UCSD-AML1 (cell line): ENCODE data around the gene PRKCE.

Experiments
- DNase-seq: peaks from one replicate; lab custom pipeline; 2025; ENCODE audit not compliant: unreplicated experiment; lab: John Stamatoyannopoulos, UW

The PRKCE gene

DNA sequence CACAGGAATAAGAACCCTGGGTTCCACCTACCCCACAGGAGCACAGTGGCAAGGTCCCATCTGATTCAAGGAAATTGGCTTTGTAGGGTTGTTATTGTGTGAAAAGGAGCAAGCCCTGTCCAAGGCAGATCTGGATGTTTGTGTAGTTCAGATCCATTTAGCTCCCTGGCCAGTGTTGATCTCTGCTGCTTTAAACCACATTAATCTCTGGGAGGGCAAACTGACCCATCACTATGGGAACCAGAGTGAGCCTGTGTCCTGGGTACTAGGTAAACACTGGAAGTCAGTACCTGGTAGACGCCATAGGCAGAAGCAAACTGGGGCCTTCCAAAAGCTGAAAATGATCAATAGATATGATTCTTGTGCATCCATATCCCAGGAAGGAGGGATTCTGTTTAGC, 374.2 kb downstream of the PRKCE start:
- no peak for DNase-seq

DNA sequence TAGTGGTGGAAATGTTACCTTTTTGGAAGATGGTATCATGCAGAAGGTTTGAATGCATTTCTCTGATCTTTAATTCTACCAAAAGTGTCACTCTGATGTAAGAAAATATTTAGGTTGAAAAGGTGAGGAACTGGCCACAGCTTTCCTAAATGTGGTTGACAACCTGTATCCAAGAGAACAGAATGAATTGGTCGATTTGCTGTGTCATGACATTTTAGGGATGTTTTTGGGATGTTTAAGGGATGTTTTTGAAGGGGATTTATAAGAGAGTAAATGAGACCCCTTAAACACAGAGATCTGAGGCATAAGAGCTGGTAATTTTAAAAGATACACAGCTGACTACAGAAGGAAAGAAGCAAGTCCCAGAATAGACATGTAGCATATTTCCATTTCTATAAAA, 375.0 kb downstream of the PRKCE start:
- DNase-seq, result no peak

DNA sequence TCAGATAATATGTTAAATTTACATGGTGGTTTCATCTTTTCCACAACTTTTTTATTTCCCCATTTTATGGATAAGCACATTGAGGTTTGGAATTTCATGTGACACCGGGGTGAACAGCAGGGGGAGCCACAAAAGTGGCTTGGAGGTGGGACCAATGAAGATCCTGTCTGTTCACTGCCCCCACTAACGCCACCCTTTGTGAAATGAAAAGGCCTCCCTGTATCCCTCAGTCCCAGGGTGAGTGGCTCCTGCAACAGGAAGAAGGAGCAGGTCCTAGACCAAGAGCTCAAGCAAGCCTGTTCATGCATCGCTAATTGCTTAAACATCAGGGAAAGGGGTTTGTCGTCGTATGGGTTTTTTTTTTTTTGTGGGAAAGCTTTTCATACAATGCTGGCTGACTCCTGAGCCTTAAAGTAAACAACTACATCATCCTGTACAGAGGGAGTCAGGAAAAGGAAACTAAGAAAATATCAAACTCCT, 377.9 kb downstream of the PRKCE start:
- no peak for DNase-seq

DNA sequence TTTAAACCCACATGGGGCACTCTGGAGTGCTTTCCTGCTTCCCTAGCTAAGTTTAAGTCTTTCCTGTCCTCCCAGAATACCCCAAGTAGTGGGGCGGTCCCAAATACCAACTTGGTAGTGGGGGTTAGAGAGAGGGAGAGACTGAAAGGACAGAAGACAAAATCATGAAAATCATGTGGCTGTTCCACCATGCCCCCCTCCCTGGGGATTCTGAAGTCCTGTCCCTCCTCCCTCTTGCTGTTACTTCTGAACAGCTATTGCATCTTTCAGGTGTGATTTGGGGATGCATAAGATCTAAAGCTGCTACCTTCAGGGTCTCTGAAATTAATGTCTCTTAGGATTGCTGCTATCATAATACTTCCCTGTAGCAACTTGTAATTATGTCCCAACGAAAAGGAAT, 378.9 kb downstream of the PRKCE start:
- DNase-seq, result no peak

DNA sequence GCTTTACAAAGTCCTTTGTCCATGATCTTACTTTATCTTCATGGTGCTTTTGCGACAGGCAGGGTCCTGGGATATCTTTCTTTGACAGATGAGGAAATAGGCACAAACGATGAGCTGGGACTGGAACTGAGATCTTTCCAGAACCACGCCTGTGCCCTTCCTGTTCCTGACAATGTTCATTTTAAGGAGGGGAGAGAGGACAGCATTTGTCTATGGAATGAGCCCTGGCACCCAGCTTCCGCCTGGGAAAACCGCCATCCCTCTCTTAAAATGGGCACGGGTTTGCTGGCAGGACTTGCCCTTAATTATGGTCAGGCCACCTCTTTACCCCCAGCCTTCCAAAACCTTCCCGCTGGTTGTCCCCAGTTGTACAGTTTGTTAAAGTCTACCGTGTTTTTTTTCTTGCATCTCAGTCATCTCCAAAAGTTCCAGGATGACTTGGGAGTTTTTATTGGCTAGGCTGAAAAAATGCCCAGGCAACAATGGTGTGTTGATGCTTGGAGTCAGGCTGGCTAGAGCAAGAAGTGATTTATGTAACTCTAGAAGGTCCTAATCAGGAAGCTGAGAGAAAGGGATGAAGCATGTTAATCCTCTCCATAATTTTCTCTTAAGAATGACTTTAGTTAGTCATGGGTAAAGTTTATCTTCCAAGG, 380.8 kb downstream of the PRKCE start:
- DNase-seq, result no peak

DNA sequence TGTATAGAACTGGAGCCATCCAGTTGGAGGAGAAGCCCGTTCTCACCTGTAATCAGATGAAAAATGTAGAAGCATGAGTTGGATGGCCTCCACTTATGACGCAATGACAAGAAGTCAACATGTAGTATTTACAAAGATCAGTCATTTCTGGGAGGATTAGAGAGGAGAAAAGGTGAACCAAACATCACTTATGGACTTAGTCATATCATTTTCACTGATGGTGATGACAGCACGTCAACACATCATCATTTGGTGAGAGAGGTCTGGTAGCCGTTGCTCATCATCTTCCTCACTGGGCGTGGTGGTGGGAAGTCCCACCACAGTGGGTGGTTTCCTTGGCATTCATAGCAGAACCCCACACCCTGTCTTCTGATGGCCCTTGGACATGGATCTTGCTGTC, 381.5 kb downstream of the PRKCE start:
- no peak for DNase-seq

DNA sequence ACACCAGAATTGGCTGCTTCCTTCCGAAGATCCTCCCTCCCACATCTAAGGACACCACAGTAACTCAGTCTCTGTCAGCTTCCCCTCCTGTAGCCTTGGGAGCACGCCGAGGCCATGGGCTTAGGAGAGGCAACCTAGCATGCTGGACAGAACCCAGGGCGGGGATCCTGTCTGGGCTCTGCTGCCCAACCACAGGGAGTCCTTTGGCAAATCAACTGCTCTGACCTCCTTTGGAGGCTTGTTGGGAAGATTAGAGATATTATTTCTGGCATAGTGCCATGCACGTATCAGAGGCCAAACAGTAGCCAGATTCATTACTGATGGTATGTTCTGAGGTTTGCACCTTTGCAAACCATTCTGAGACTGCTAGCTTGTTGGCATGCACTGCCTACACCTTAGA, 383.1 kb downstream of the PRKCE start:
- no peak for DNase-seq

DNA sequence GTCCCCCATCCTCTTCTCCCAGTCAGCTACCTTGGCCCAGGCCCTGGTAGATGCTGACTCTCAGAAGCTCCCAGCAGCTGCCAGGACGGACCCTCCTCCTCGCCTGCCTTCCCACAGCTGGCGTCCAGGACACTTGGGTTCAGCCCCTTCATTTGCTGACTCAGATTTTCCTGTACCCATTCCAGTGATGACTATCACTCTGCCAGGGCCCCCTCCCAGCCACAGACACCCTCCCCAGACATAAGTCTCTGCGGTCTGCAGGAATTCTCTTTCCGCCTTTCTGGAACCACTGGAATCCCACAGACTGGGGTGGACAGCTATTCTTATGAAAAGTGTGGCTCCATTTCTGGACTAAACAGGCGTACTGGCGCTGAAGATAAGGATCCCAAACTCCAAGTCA, 385.5 kb downstream of the PRKCE start:
- no peak for DNase-seq

DNA sequence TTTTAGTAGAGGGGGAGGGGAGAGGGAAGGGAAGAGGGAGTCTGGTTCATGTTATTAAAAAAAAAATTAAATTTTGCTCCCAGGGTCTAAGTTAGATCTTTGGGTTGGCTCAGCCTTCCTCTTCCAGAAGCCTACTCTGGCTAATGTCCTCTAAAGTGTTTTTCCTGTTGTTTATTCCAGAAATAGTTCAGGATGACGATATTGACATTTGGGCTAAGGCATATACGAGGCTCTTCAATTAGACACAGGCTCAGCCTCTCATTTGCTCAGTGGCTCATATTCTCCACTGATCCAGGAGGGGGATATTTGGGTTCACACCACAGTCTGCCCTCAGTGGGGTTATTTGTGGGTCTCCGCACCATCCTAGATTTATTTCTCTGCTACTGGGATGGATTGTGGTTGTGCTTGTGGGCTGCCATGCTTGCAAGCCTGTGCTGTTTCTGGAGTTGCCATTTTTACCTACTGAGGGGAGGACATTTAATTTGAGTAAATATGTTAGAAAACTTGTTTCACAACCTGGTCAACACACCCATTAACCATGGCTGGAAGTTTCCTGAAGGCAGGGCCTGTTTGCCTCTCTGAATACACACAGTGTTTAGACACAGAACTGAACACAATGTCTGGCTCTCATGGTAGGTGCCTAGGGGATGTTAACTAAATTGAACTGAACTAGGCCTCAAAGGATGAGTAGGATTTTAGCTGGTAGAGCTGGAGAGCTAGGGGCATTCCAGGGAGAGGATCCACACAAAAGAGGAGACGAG, 388.2 kb downstream of the PRKCE start:
- no peak for DNase-seq

DNA sequence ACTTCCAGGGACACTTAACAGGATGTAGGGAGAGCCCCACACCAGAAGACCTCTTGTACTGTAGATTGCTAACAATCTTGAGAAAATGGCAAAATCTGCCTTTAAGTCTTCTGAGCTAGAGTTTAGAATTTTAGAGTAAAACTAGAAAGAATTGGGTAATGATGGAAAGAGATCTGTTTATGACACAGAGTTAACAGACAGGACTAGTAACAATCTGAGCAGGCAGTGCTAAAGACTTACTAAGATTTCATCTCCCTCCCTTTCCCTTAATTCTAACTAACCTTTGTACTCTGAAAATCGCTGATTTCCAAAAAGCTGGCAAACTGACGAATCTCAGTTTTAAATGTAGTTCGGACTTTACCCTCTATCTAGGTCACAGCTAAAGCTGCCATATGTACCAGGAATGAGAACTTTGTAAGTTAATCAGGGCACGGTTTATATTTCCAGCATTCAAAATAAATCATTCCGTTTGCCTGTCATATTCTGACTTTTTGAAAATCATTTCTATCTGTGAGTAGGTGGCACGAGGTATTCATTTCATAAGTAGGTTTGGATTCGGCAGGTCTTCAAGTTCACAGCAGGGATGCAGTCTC, 389.2 kb downstream of the PRKCE start:
- no peak for DNase-seq

DNA sequence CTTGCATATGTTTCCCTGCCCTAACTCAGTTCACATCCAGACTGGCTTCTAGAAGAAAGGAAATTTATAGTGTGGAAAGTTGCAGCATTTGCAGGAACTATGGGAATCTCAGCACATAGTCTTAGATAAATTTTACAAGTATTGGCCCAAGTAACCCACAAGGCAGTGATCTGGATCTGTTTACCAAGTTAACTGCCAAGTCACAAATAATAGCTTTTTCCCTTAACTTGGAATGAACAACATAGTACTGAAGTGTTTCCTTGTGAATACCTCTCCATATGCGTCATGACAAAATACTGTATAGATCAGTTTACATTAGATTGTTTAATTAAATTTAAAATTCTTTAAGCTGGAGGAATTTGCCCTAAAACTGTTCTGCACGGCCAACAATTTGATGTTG, 390.0 kb downstream of the PRKCE start:
- no peak for DNase-seq

DNA sequence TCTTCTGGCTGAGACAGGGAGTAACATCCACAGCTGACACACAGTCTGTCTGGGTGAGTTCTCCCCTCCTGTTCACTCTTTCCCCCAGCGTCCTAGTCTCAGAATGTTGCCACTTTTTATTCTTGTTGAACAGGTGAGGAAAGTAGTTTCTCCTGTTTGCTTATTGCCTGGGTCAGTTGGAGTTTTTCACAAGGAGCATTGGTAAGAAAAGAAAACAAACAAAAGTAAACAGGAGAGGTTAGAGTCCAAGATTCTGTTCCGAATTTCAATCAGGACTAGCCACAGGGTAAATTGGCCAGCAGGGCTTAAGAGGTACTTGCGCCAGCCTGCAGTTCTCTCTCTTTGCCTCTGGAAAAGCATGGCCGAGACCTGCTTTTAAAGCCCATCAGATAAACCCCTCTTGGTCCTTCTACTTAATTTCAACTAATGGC, 390.7 kb downstream of the PRKCE start:
- no peak for DNase-seq

DNA sequence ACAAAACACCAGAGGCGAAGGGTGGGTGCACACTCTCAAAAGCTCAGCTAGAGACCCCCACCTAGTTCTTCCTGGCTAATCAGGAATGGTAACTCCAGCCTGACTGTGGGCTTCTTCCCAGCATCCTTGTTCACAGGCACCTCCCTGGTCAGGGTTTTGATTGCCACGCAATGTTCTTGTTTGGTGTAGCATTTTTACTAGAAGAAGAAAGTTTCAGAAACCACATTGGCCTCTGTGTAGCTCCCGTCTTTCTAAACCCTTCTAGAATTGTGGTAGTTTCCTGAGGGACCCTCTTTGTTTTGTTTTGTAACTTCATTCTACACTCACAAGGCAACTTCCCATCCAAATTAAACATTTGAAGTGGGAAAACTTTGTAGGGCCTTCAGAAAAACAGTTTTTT, 391.2 kb downstream of the PRKCE start:
- no peak for DNase-seq

DNA sequence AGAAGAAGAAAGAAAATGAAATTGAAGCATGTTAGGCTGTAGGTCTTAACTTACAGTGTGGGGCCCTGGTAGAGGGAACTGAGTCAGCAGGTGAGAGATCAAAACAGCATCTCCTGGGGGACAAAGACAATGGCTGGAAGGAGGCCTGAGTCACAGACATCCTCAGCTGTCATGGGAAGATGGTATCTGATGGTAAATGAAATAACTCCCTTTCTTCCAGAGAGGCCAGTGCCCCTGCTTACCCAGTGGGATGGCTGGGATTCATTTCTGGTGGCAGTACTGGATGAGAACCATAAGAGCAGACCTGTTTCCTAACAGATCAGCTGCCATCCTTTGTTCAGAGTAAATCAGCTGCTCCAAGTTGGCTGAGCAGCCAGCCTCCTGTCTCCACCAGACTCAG, 394.4 kb downstream of the PRKCE start:
- no peak for DNase-seq

DNA sequence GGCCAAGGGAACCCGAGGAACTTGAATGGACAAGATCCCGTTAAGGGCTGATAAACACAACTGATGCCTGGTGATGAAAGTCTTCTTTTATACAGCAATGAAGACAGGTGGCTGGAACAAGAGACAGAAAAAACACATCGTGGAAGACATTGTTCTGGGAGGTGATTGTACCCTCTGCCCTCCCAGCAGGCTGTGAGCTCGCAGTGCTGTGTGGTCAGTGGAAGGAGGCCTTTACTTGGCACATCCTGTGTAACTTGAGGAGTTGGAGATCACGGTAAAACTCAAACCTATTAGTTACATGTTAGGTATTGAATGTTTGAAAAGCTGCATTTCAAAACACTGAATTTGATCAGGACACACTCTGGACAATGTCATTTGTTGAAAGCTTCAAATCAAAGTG, 395.8 kb downstream of the PRKCE start:
- no peak for DNase-seq

DNA sequence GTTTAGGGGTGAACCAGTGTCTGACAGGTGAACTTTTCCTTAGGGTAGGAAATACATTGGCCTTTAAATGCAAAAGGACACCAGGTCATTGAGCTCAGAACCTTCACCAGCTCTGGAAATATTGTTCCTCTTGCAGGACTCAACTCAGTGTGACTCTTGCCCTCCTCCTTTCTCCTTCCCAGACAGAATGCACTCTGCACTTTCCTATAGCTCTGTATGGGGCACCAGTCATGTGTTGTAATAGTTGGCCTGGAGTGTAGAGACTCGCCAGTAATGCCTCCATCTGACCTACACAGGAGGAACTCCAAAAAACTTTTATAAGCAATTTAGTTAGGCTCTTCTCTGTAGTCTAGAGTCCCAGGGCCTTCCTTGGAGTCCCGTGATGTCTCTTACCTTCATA, 397.2 kb downstream of the PRKCE start:
- no peak for DNase-seq

DNA sequence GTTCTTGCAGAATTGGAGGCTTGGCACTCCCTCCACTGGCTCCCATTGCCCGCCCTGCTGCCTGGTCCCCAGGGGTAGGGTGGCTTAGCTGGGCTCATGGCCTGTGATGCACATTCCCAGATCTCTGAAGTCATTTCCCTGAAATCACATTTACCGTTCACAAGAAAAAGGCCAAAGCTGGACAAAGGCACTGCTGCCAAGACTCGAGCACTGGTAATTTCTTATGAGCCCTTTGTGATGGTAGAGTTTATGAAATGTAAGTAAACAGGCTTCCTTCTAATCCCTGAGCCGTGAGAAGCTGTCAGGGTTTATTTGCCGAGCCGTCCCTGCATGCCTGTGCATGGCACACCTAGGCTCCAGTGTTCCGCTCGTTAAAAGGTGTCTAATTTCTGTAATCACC, 398.6 kb downstream of the PRKCE start:
- DNase-seq, result no peak

DNA sequence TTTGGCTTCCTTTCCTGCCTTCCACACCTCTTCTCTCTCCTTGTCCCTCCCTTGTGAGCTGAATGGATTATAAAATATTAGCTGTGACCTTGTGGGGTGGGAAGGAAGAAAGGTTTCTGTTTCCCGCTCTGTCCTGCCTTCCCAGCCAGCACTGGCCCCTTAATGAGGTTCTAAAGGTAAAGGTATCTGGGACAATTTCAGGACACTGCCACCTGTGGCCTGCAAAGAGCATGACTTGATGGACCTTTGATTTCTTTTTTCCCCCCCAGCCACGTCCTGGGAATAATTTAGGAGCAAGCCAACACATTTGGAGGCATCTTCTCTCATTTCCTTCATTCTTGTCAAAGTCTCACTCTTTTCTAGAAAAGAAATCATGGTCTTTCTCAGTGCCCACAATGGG, 399.0 kb downstream of the PRKCE start:
- DNase-seq, result no peak

DNA sequence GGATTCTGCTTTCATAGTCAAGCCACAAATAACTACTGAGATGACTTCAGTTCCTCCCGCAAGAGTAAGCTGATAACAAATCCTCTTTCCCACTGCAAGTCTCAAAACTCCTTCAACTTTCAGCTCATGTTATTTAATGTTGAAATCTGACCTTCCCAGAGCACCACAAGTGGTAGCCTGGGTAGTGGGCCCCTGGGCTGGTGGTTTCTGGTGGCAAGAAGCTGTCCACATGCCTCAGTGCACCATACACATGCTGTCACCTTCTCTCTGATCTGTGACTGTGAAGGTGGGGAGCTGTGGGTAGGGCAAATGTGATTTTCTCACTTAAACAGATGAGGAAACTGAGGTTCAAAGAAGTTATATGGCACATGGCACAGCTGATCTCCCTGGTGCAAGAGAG, 399.6 kb downstream of the PRKCE start:
- DNase-seq, result no peak

DNA sequence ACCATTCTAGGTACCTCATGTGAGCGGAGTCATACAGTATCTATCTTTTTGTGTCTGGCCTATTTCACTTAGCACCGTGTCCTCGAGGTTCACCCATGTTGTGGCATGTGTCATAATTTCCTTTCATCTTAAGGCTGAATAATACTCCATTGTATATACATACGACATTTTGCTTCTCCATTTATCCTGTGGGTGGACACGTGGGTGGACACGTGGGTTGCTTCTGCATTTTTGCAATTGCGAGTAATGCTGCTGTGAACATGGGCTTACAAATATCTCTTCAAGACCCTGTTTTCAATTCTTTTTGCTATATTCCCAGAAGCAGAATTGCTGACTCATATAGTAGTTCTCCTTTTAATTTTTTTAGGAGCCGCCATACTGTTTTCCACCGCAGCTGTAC, 402.1 kb downstream of the PRKCE start:
- DNase-seq, result no peak

DNA sequence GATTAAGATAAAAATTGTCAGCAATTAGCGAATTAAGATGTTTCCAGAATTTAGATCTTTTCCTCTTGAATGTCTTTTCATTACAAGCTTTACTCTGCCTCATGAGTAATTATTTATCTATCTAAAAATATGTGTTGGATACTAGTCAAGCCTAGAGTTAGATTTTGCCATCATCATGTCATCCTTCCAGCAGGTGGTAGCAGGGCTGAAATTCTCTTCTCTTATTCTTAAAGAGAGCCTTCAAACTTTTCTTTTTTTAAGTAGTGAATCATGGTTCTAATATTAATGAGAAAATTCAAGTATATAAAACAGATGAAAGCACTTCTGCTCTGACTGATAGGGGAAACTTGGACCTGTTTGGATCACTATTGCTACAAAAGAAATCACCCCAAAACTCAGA, 405.1 kb downstream of the PRKCE start:
- no peak for DNase-seq

DNA sequence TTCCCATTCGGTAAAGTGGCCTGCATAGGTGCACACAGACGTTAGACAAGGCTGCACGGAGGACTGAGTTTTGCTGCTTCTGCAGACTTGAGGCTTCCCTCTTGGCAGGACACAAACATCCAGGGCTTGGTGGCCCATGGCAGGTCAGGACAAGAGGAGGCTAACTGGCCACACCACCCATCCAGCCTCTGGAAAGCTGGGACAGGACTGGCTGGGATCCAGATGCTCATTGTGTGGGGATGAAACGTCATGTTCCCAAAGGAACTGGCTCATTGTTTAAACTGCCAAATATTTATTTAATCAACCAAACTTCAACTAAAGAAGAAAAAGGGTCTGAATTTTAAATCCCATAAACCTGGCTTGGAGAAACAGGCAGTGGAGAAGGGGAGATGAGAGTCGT, 406.7 kb downstream of the PRKCE start:
- DNase-seq, result no peak
